Ishikawa (cell line): ENCODE results near the gene QSOX2.

Experiments
- CEBPB ChIP-seq: IDR thresholded peaks from 2 replicates; pipeline ENCODE4 v1.6.1; 2012
- CREB1 ChIP-seq: IDR thresholded peaks from 2 replicates; pipeline ENCODE4 v1.6.1; 2012; ENCODE audit warnings: low read depth
- EGR1 ChIP-seq: IDR thresholded peaks from 2 replicates; pipeline ENCODE4 v1.6.1; 2012
- EP300 ChIP-seq: IDR thresholded peaks from 2 replicates; pipeline ENCODE4 v1.6.1; 2012; ENCODE audit warnings: borderline replicate concordance
- FOXM1 ChIP-seq: IDR thresholded peaks from 2 replicates; pipeline ENCODE4 v1.6.1; 2012; ENCODE audit warnings: low read depth, borderline replicate concordance
- NFIC ChIP-seq: IDR thresholded peaks from 2 replicates; pipeline ENCODE4 v1.6.1; 2012
- RAD21 ChIP-seq: IDR thresholded peaks from 2 replicates; pipeline ENCODE4 v1.6.1; 2012; ENCODE audit warnings: low read depth
- TAF1 ChIP-seq: IDR thresholded peaks from 2 replicates; pipeline ENCODE4 v1.6.1; 2012; ENCODE audit warnings: low read depth, mild to moderate bottlenecking
- TCF12 ChIP-seq: IDR thresholded peaks from 2 replicates; pipeline ENCODE4 v1.6.1; 2012; ENCODE audit warnings: low read depth
- USF1 ChIP-seq: IDR thresholded peaks from 2 replicates; pipeline ENCODE4 v1.6.1; 2012
- YY1 ChIP-seq: IDR thresholded peaks from 2 replicates; pipeline ENCODE4 v1.6.1; 2012; ENCODE audit warnings: low read depth
- ZBTB7A ChIP-seq: IDR thresholded peaks from 2 replicates; pipeline ENCODE4 v1.6.1; 2012; ENCODE audit warnings: low read depth
- TF ChIP-seq, protein P1 (sequence below): IDR thresholded peaks from 2 replicates; pipeline ENCODE4 v1.6.1; 2012
- TF ChIP-seq, protein P2 (sequence below): IDR thresholded peaks from 2 replicates; pipeline ENCODE4 v1.6.1; 2012; ENCODE audit warnings: low read depth, mild to moderate bottlenecking

The QSOX2 gene

GRCh38 chr9:136235709-136236455, 9.7 kb downstream of the QSOX2 start:
- no peak for TF ChIP-seq CREB1
- TF ChIP-seq CEBPB, result no peak
- no peak for TF ChIP-seq FOXM1

GRCh38 chr9:136235171-136235570, 10.4 kb downstream of the QSOX2 start:
- TF ChIP-seq TCF12 (no peak), YY1 (no peak), CEBPB (no peak), FOXM1 (no peak), ZBTB7A (no peak), USF1 (no peak), NFIC (no peak)

DNA sequence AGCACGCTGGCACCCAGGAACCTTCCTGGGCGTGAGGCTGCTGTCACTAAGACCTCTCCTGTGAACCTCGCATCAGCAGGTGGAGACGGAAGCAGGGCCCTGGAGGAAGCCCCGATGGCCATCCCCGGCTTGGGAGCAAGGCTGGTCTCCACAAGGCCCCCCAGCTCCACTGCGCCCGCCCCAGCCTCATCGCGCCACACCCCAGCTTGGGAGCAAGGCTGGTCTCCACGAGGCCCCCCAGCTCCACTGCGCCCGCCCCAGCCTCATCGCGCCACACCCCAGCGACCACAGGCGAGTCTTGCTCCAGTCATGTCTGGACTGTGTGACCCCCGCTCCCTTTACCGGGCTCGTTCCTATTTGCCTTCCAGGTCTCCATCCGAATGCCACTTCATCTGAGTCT, 11.0 kb downstream of the QSOX2 start:
- TF ChIP-seq, protein P1, sequence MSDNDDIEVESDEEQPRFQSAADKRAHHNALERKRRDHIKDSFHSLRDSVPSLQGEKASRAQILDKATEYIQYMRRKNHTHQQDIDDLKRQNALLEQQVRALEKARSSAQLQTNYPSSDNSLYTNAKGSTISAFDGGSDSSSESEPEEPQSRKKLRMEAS, result no peak

GRCh38 chr9:136233868-136234267, 11.7 kb downstream of the QSOX2 start:
- TF ChIP-seq RAD21, result no peak

- TF ChIP-seq, protein P2, sequence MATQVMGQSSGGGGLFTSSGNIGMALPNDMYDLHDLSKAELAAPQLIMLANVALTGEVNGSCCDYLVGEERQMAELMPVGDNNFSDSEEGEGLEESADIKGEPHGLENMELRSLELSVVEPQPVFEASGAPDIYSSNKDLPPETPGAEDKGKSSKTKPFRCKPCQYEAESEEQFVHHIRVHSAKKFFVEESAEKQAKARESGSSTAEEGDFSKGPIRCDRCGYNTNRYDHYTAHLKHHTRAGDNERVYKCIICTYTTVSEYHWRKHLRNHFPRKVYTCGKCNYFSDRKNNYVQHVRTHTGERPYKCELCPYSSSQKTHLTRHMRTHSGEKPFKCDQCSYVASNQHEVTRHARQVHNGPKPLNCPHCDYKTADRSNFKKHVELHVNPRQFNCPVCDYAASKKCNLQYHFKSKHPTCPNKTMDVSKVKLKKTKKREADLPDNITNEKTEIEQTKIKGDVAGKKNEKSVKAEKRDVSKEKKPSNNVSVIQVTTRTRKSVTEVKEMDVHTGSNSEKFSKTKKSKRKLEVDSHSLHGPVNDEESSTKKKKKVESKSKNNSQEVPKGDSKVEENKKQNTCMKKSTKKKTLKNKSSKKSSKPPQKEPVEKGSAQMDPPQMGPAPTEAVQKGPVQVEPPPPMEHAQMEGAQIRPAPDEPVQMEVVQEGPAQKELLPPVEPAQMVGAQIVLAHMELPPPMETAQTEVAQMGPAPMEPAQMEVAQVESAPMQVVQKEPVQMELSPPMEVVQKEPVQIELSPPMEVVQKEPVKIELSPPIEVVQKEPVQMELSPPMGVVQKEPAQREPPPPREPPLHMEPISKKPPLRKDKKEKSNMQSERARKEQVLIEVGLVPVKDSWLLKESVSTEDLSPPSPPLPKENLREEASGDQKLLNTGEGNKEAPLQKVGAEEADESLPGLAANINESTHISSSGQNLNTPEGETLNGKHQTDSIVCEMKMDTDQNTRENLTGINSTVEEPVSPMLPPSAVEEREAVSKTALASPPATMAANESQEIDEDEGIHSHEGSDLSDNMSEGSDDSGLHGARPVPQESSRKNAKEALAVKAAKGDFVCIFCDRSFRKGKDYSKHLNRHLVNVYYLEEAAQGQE, result no peak
- no peak for TF ChIP-seq YY1
- TF ChIP-seq, protein P1, result no peak
- no peak for TF ChIP-seq TCF12
- no peak for TF ChIP-seq ZBTB7A
- TF ChIP-seq FOXM1, result no peak
- TF ChIP-seq CREB1, result no peak
- no peak for TF ChIP-seq CEBPB
- TF ChIP-seq NFIC, result no peak
- no peak for TF ChIP-seq RAD21
- no peak for TF ChIP-seq EP300
- no peak for TF ChIP-seq TAF1
- TF ChIP-seq USF1, result no peak
- no peak for TF ChIP-seq EGR1
Measured at GRCh38 chr9:136233411-136233810, 12.2 kb downstream of the QSOX2 start.

DNA sequence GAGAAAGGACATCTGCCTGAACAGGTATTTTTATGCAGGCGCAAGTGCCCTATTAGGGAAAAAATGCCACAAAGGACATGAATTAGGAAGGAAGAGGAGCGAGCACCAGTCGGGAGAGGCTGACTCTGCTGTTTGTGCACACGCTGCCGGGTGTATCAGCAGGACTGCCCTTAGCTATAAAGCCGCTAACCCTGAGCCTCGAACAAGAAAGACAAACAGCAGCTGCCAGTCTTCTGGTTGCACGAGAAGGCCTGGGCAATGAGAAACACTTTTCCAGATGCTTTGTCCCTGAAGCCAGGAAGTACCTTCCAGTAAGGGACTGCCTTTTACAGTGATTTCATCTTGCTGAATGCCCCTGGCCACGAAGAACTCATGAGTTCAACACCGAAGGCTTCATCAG, 12.6 kb downstream of the QSOX2 start:
- TF ChIP-seq NFIC, result no peak
- TF ChIP-seq, protein P1, result no peak
- no peak for TF ChIP-seq EP300
- TF ChIP-seq EGR1, result no peak
- TF ChIP-seq FOXM1, result no peak
- no peak for TF ChIP-seq TAF1
- no peak for TF ChIP-seq TCF12
- no peak for TF ChIP-seq RAD21
- TF ChIP-seq, protein P2, result no peak
- no peak for TF ChIP-seq USF1
- TF ChIP-seq ZBTB7A, result no peak
